Fibroblast of lung (primary cell): Measurements from ENCODE around the gene KLHL13. TPM values are rescaled to one million over a fixed set of nuclear protein-coding genes. Genes with fewer than 3 reads are reported as not detected.

Experiments
- DNase-seq, 2 donors: peaks; one replicate each; pipeline versions ENCODE4 v3.0.0 to v3.0.0-alpha.2; 2010; ENCODE audit warnings: low read depth in 2 of 2
- H2AFZ ChIP-seq: 2 replicates; pipeline ENCODE4 v1.5.1; 2012; ENCODE audit warnings: low read length, control low read depth, inconsistent platforms
- H3K27ac ChIP-seq: 2 replicates; pipeline ENCODE4 v1.5.1; 2011; ENCODE audit warnings: low read length, control low read depth; ENCODE audit not compliant: insufficient read depth
- H3K27me3 ChIP-seq: 2 replicates; pipeline ENCODE4 v1.5.1; 2011; ENCODE audit warnings: mild to moderate bottlenecking, low read length; ENCODE audit not compliant: control insufficient read depth, insufficient read depth
- H3K36me3 ChIP-seq: 2 replicates; pipeline ENCODE4 v1.5.1; 2011; ENCODE audit warnings: low read length; ENCODE audit not compliant: control insufficient read depth, insufficient read depth
- H3K4me1 ChIP-seq: 2 replicates; pipeline ENCODE4 v1.5.1; 2011; ENCODE audit warnings: low read length; ENCODE audit not compliant: control insufficient read depth, insufficient read depth; ENCODE audit errors: extremely low read depth
- H3K4me2 ChIP-seq: 2 replicates; pipeline ENCODE4 v1.5.1; 2011; ENCODE audit warnings: low read length, control low read depth; ENCODE audit not compliant: insufficient read depth; ENCODE audit errors: extremely low read depth
- H3K4me3 ChIP-seq, 4 experiments: fragments of 200-600 bp in 1 of 4; sonication (generic) in 1 of 4; replicated peaks in 1 of 4; 2 replicates each; pipeline ENCODE4 v1.5.1; 2011 to 2016; ENCODE audit warnings: low read length in 4 of 4, low read depth in 3 of 4, mild to moderate bottlenecking in 3 of 4, control low read depth in 2 of 4, inconsistent platforms in 1 of 4, mixed read lengths in 1 of 4; ENCODE audit not compliant: insufficient read depth in 1 of 4; ENCODE audit errors: control extremely low read depth in 1 of 4
- H3K79me2 ChIP-seq: 2 replicates; pipeline ENCODE4 v1.5.1; 2012; ENCODE audit warnings: mild to moderate bottlenecking, low read length, inconsistent platforms; ENCODE audit not compliant: control insufficient read depth, insufficient read depth
- H3K9ac ChIP-seq: 2 replicates; pipeline ENCODE4 v1.5.1; 2011; ENCODE audit warnings: mild to moderate bottlenecking, low read length, control low read depth; ENCODE audit not compliant: insufficient read depth
- H3K9me3 ChIP-seq: 2 replicates; pipeline ENCODE4 v1.5.1; 2012; ENCODE audit warnings: low read depth, low read length; ENCODE audit not compliant: control insufficient read depth, insufficient read depth
- H4K20me1 ChIP-seq: 2 replicates; pipeline ENCODE4 v1.5.1; 2011; ENCODE audit warnings: low read length; ENCODE audit not compliant: control insufficient read depth, insufficient read depth; ENCODE audit errors: extremely low read depth
- EZH2 ChIP-seq: IDR thresholded peaks from 2 replicates; pipeline ENCODE4 v1.5.1; 2012; ENCODE audit warnings: low read length, control low read depth, mild to moderate bottlenecking; ENCODE audit errors: missing control alignments
- polyA plus RNA-seq, 2 donors: library from polyadenylated mRNA; depleted of rRNA in 1 of 2; stranded (reverse) in 1 of 2; unstranded in 1 of 2; fragments of >200 nt; gene quantifications; 2 replicates each; pipeline ENCODE4 v1.2.1, GENCODE V29; 2011 to 2012; ENCODE audit warnings: missing spikeins in 1 of 2
- total RNA-seq: library from RNA; depleted of rRNA; stranded (reverse); fragments of >200 nt; gene quantifications from 2 replicates; pipeline ENCODE4 v1.2.1, GENCODE V29; 2014
- TF ChIP-seq, protein P1 (sequence below), 2 donors: IDR thresholded peaks in 1 of 2; conservative IDR thresholded peaks in 1 of 2; 1 replicate in 1 of 2; 2 replicates in 1 of 2; pipeline ENCODE4 v1.5.1; 2011 to 2012; ENCODE audit warnings: low read length in 2 of 2, control low read depth in 1 of 2, inconsistent platforms in 1 of 2, low read depth in 1 of 2, mild to moderate bottlenecking in 1 of 2

Gene KLHL13
- total and polyA plus RNA-seq, 2 donors (not counting 1 experiment from before 2014, with no cell fraction given) = 6.2 to 22.5 TPM

DNA sequence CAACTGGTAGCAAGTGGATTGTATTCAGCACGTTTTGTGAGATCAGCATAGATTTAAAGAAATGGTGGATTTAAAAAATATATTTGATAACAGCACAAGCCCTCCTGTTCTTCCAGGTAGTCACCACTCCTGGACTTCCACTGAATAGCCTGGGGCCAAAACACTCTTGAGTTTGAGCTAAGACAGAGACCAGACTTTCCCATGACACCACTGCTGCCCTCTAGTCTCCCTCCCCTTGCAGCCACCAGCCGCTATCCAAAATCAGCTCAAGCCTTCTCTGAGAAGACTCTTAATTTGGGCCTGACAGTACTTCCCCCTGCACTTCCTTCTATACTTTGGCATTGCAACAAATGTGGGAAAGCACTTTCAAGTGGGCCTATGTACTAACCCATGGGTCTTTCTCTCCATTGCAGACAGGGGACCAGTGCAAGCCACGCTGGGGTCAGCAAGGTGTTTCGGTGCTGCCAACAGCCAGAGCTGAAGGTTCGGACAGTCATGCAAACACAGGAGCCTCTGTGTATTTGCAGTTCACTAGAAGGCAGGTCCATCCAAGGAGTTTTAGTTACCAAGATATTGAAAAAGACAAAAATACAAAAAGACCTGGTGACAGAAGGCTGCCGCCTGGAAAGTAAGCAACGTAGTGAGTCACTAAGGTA lies 40.5 kb upstream of the KLHL13 start:
- Histone ChIP-seq H3K36me3 (no peaks in the 10 kb centered on the region), H4K20me1 (no peaks in the 10 kb centered on the region), H3K9me3 (no peaks in the 10 kb centered on the region), H3K27ac (no peak overlapping the region), H3K4me2 (no peak overlapping the region), H3K4me3 (no peak overlapping the region), H2AFZ (no peak overlapping the region), H3K4me1 (no peaks in the 10 kb centered on the region), H3K79me2 (no peaks in the 10 kb centered on the region), H3K27me3 (no peaks in the 10 kb centered on the region), H3K9ac (no peak overlapping the region)
- TF ChIP-seq, protein P1, sequence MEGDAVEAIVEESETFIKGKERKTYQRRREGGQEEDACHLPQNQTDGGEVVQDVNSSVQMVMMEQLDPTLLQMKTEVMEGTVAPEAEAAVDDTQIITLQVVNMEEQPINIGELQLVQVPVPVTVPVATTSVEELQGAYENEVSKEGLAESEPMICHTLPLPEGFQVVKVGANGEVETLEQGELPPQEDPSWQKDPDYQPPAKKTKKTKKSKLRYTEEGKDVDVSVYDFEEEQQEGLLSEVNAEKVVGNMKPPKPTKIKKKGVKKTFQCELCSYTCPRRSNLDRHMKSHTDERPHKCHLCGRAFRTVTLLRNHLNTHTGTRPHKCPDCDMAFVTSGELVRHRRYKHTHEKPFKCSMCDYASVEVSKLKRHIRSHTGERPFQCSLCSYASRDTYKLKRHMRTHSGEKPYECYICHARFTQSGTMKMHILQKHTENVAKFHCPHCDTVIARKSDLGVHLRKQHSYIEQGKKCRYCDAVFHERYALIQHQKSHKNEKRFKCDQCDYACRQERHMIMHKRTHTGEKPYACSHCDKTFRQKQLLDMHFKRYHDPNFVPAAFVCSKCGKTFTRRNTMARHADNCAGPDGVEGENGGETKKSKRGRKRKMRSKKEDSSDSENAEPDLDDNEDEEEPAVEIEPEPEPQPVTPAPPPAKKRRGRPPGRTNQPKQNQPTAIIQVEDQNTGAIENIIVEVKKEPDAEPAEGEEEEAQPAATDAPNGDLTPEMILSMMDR (conservative IDR thresholded peaks at IDR 0.05 in 1 of 2, IDR thresholded peaks at IDR 0.05 in 1 of 2; ENCODE audit: low read depth in 1 of 2, low read length in 2 of 2) = no peak
- no peak for TF ChIP-seq EZH2
- DNase-seq = no peak

DNA sequence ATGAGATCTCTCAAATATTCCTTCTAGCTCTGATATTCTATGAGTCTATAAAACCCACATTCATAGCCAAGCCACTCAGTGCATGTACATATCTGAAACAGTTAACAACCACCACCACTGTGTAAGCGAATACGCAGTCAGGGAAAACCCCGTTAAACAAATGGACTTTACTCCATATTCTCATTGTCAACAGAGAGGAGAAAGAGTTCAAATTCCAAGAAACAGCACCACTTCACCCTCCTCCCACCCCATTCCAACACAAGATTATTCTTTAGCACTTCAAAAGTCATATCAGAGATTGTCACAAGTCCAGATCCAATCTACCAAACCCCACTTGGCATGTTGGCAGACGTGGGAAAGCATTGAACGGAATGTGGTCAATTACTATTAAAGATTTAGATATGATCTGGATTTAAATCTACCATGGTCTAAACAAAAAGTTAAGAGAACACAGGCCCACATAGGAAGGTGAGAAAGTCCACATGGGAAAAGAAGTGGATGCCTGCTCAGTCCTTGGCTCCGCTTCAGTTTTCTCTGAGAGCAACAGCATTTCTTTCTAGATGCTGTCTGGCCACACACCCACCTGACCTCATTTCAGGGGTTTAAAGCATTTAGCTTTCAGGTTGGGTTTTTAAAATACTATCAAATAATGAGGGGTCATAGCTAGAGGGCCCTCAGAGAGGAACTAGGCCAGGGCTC lies 39.8 kb upstream of the KLHL13 start:
- Histone ChIP-seq H4K20me1 (no peaks in the 10 kb centered on the region), H3K9me3 (no peaks in the 10 kb centered on the region), H3K27me3 (no peaks in the 10 kb centered on the region), H3K79me2 (no peaks in the 10 kb centered on the region), H3K27ac (no peak overlapping the region), H3K4me2 (no peak overlapping the region), H3K36me3 (no peaks in the 10 kb centered on the region), H2AFZ (no peak overlapping the region), H3K4me1 (no peaks in the 10 kb centered on the region), H3K4me3 (no peak overlapping the region), H3K9ac (no peak overlapping the region)
- TF ChIP-seq, protein P1 (conservative IDR thresholded peaks at IDR 0.05 in 1 of 2, IDR thresholded peaks at IDR 0.05 in 1 of 2; ENCODE audit: low read depth in 1 of 2, low read length in 2 of 2) = no peak
- no peak for TF ChIP-seq EZH2
- no peak for DNase-seq

DNA sequence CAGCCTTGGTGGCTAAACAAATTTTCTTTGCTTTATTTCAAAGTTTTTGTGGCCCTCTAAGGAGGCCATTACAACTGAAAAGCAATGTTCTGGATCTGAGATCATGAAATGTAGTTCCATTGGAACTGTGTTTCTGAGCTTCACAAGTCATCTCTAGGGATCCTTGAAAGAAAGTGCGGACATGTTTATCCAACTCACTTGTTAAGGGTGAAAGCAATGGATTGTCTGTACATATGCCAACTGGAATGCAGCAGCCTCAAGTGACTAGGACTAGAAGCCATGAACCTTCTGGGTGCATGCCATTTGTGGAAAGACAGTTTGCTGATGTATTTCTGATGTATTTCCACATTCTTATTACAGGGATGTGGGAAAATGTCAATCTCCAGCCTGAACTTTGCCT lies 36.7 kb upstream of the KLHL13 start:
- TF ChIP-seq EZH2 = no peak
- TF ChIP-seq, protein P1 (conservative IDR thresholded peaks at IDR 0.05 in 1 of 2, IDR thresholded peaks at IDR 0.05 in 1 of 2; ENCODE audit: low read depth in 1 of 2, low read length in 2 of 2) = no peak

More for the DNA sequence above, 36.7 kb upstream of the KLHL13 start:
- Histone ChIP-seq H3K4me2 (no peak overlapping the region), H3K9ac (no peak overlapping the region), H3K27ac (no peak overlapping the region), H3K4me1 (no peaks in the 10 kb centered on the region), H3K9me3 (no peaks in the 10 kb centered on the region), H3K4me3 (no peak overlapping the region), H3K79me2 (no peaks in the 10 kb centered on the region), H4K20me1 (no peaks in the 10 kb centered on the region), H2AFZ (no peak overlapping the region), H3K27me3 (no peaks in the 10 kb centered on the region), H3K36me3 (no peaks in the 10 kb centered on the region)
- no peak for DNase-seq
